Measurements from ENCODE around the gene IL18R1.

Gene IL18R1

DNA sequence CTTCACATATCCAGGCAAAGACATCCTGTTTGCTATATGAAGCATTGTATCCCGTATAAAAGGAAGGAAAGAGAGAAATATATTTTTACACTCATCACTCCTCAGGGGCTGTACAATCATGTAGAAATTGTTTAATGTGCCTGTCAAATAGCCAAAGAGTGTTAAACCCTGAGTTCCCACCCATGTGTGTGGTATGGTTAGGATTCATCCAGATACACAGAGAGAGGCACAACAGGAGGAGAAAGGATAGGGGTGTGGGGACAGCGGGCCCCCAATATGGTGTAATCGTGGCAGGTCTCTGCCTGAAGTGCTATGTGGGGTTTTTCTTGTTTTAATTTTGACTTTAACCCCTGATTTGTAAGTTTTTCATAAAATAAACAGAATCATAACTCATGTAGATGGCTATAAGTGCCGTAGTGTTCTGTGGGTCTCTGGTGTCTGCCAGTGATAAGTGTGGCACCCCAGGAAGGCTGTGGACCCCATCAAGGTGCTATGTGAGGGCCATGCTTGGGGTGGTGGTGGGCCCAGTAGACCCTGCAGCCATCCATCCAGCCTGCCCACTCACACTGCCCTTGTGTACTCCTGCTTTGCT is 10.2 kb upstream of the IL18R1 start:
- no peak for DNase-seq (ENCODE audit: low spot score)

DNA sequence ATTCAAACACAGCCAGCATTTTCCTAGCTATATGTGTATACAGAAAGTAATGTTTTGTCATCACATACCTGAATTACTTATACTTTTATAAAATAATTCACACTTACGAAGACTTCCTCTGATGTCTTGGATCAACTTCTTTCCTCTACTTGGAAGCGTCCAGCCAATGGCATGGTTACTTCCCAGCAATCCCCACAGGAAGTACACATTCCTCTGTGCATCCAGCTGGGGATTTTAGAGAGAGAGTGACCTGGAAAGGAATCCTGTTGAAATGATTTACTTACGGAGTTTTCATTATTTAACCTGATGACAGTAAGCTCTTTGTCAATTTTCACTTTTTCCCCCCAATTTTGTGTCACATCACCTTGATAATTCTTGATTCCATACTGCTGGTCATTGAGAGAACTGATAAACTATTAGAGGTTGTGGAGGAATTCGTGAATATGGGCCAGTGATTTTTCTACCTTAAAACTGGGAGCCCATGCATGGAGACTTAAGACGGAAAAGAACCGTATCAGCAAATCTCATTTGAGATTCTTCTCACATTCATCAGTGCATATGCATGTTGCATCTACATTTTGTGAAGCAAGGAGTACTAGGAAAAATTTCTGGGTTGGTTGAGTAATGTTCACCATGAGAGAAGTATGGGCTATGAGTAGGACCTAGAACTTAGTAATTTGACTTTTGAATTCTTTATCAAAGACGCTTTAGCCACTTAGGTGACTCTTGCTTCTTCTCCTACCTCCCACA is 9.0 kb upstream of the IL18R1 start:
- DNase-seq (ENCODE audit: low spot score) = no peak

DNA sequence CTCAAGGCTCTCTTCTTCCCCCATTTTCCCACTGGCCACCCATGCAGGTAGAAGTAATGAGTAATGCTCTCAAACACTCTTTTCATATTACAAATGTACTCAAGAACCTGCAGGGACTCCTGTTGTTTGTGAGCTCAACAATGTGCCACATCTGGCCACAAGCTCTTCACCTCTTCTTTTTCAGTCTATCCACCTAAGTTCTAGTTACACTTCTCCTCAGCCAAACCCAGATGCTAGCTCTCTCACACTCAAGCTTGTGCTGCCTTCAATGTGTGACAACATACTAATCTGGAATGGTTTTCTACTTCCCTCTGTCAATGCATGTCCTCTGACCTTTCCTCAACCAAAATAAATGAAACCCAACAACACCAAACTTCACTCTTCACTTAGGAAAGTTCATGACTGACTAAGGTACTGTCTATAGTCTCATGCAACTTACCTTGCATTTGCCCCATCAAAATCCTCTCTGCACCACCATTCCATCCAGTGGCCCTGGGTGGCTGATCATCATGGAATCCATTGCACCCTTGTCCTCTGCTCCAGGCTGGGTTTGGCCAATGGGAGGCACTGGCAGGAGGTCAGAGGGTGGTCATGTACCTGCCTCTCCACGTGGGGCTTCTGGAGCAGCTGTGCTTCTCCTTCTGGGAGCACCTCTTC is 5.3 kb upstream of the IL18R1 start:
- DNase-seq (ENCODE audit: low spot score) = no peak

DNA sequence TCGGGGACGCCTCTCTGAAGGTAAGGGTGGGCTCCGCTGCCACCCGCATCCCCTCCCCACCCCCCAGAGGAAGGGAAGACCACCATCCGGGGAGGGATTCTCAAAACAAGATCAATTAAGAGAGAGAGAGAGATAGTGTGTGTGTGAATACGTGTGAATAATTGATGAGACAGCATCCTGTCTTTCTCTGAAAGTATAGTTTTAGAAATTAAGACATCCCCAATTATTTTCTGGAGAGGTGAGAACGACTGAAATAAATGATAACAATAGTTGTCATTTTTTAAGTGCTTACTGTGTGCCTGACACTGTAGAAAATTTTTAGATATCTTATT is 751 bp downstream of the IL18R1 start:
- DNase-seq (ENCODE audit: low spot score) = no peak

DNA sequence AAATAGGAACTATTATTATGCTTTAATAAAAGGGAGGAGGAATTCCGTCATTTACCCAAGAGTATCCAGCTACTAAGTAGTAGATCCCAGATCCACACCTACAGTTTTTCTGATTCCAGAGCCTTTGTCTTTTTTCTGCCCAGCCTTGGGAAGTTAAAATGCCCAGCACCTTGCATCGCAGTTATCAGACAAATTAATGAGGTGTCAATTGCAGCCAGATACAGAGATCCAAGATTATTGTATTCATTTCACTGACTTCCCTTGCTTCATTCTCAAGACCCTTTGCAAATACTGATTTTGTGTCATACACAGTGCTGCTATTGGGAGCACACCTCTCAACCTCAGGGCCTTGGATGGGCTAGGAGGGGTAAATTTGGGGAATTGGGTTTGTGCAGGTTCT is 1.1 kb downstream of the IL18R1 start:
- no peak for DNase-seq (ENCODE audit: low spot score)

GRCh38 chr2:102357937-102358336 is 2.3 kb downstream of the IL18R1 start:
- DNase-seq (ENCODE audit: low spot score) = no peak

DNA sequence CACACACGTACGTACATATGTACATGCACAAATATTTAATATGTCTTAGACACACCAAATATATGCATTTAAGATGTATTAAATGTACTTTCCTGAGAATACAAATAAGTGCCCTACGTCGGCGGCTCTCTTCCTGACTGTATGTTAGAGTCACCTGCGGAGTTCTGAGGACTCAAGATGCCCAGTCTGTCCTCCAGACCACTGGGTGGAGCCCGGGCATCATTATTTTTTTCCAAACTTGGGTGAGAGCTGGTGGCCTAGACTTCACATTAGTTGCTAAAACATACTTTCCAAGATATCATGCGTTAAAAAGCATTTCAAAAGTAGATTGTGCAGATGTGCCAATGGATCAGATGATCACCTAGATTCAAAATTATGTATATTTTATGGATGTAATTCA is 2.9 kb downstream of the IL18R1 start:
- no peak for DNase-seq (ENCODE audit: low spot score)

DNA sequence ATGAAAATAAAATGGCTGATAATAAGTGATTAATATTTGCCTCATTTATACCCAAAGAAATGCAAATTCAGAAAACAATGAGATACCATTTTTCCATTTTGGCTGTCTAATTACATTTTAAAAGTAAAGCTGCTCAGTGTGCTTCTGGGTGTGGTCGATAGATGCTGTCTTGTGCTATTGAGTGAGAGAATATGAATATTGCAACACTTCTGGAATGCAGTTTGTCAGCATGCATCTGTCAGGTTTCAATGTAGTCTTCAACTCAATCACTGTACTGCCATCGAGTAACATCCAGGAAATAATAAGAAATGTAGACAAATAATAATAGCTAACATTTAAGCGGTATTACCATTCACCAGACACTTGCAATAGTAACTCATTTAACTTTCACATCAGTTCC is 3.9 kb downstream of the IL18R1 start:
- no peak for DNase-seq (ENCODE audit: low spot score)

GRCh38 chr2:102361632-102362241 is 6.1 kb downstream of the IL18R1 start:
- no peak for DNase-seq (ENCODE audit: low spot score)

- DNase-seq (ENCODE audit: low spot score) = no peak
Measured at GRCh38 chr2:102365763-102366162, 10.2 kb downstream of the IL18R1 start.

DNA sequence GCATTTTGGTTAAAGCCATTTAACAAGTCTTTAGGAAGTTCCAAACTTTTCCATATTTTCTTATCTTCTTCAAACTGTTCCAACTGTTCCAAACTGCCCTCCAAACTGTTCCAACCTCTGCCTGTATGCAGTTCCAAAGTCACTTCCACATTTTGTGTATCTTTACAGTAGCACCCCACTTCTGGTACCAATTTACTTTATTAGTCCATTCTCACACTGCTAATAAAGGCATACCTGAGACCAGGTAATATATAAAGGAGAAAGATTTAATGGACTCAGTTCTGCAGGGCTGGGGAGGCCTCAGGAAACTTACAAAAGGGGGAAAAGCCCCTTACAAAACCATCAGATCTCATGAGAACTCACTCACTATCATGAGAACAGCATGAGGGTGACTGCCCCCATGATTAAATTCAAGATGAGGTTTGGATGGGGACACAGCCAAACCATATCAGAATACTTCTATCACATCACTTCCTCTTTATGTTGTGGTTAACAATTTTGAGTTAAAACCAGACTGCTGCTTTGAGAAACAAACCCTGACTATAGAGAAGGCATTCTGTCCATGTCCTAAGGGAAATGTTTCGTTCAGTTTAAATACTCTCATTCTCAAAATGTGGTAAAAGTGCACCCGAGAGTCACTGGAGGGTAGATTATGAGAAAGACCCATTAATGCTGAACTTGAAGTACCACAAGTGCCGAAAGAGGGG is 11.0 kb downstream of the IL18R1 start:
- DNase-seq (ENCODE audit: low spot score) = no peak

DNA sequence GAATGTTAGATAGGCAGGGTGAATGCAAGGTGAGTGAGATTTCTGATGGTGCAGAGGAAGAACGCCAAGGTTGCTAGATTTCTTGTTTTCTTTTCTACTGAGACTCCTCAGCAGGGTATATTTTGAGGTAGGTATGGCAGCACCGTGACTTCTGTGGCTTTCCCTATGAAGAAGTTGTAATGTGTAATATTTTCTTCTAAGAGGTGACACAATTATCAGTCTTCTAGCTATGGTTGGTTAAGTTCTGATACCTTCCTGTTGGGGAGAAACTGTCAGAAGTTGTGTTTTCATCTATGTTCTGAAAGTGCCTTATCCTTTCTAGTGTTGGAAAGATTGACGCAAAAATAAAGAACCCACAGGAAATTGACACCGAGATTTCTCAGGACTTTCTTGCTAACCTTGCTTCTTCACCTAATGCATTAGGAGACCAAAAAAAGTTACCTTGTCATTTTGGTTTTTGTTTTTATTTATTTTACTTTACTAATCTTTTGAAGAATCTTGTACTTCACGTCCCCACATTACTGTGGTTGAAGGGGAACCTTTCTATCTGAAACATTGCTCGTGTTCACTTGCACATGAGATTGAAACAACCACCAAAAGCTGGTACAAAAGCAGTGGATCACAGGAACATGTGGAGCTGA is 11.9 kb downstream of the IL18R1 start:
- DNase-seq (ENCODE audit: low spot score) = no peak

DNA sequence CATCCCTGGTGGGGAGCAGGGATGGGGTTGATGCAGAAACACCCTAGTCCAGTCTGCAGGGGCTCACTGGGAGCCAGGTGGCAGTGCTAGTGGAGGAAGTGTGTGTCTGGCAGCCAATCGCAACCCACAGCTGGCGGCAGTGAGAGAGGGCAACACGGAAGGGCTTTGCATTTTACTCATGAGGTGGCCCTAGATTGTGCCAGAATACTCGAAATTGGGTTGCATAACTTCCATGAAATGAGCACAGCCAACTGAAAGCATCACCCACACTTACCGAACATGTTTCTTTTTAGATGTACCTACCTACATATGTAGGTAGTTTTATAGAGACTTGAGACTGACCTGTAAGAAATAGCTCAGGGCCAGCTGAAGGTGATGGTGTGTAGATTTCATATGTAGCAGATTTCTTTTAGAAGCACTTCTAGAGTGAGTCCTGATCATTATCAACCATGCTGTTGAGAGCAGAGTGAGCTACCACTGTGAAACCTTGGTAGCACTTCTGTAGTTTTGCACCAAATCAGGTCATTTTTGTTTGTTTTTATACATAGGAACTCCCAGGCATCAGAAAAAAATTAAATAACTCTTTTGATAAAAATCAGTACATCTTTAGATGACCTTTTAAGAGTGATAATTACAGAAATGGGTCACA is 13.0 kb downstream of the IL18R1 start:
- no peak for DNase-seq (ENCODE audit: low spot score)

- no peak for DNase-seq (ENCODE audit: low spot score)
Measured at GRCh38 chr2:102369866-102370265, 14.3 kb downstream of the IL18R1 start.

- no peak for DNase-seq (ENCODE audit: low spot score)
Measured at GRCh38 chr2:102376052-102376591, 20.5 kb downstream of the IL18R1 start.

- DNase-seq (ENCODE audit: low spot score) = no peak
Measured at GRCh38 chr2:102383722-102384121, 28.1 kb downstream of the IL18R1 start.

- no peak for DNase-seq (ENCODE audit: low spot score)
Measured at GRCh38 chr2:102385522-102385921, 29.9 kb downstream of the IL18R1 start.

DNA sequence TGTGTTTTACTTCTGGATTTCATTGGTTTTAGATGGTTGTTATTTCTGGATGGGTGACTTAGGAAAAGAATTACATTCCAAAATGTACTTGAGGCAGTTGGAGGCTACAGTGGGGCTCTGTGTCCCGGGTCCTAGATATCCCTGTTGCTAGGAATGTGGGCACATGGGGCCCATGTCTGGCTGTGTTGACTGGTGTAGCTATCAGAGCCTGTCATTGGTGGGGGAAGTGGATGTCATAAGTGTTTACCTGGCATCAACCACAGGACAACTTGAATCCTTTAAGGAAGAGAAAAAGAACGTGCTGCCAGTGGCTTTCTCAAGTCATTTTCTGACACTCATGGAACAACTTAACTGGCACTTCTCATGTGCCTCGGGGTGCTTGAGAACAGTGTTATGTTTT is 30.4 kb downstream of the IL18R1 start:
- DNase-seq (ENCODE audit: low spot score) = no peak

GRCh38 chr2:102386867-102387541 is 31.4 kb downstream of the IL18R1 start:
- no peak for DNase-seq (ENCODE audit: low spot score)

GRCh38 chr2:102387763-102388546 is 32.4 kb downstream of the IL18R1 start:
- DNase-seq (ENCODE audit: low spot score) = no peak

All from putamen (tissue), 1 donor.